Peyer's patch (tissue), 4 donors: ENCODE results near the gene GINS3. TPM values are rescaled to one million over a fixed set of nuclear protein-coding genes. Genes with fewer than 3 reads are reported as not detected.

Experiments
- DNase-seq, 3 donors: peaks; one replicate each; pipeline ENCODE4 v3.0.0-alpha.2; 2017 to 2019
- H3K27ac ChIP-seq, 4 donors: fragments of 200-600 bp; sonication (generic); one replicate each; pipeline ENCODE4 v1.5.1; 2016 to 2019
- H3K27me3 ChIP-seq, 2 donors: fragments of 200-600 bp; sonication (generic); one replicate each; pipeline ENCODE4 v1.5.1; 2019
- H3K36me3 ChIP-seq, 3 donors: fragments of 200-600 bp; sonication (generic); one replicate each; pipeline ENCODE4 v1.5.1; 2016 to 2019
- H3K4me1 ChIP-seq, 4 donors: fragments of 200-600 bp; sonication (generic); one replicate each; pipeline ENCODE4 v1.5.1; 2016 to 2019
- H3K4me3 ChIP-seq, 4 donors: fragments of 200-600 bp; sonication (generic); 1 replicate in 3 of 4; 2 replicates in 1 of 4; pipeline ENCODE4 v1.5.1; 2016 to 2019; ENCODE audit warnings: mild to moderate bottlenecking in 1 of 4
- H3K9me3 ChIP-seq, 4 donors: fragments of 200-600 bp; sonication (generic); one replicate each; pipeline ENCODE4 v1.5.1; 2016 to 2019; ENCODE audit warnings: mild to moderate bottlenecking in 1 of 4
- CTCF ChIP-seq, 6 experiments: fragments of 450-650 bp in 4 of 6; fragments of 200-600 bp in 2 of 6; sonication (generic) in 1 of 6; IDR thresholded peaks; one replicate each; pipeline ENCODE4 v1.5.1; 2017 to 2019; ENCODE audit warnings: antibody characterized with exemption in 6 of 6, mild to moderate bottlenecking in 3 of 6, moderate library complexity in 1 of 6
- POLR2A ChIP-seq, 2 donors: fragments of 450-650 bp; IDR thresholded peaks; one replicate each; pipeline ENCODE4 v1.5.1; 2017; ENCODE audit warnings: antibody characterized with exemption in 2 of 2, mild to moderate bottlenecking in 2 of 2, moderate library complexity in 2 of 2
- small RNA-seq, 2 donors: library from RNA; depleted of rRNA; stranded (forward); fragments of <200 nt; gene quantifications; one replicate each; pipeline ENCODE3, GENCODE V24; 2016
- total RNA-seq, 4 donors: library from RNA; depleted of rRNA; stranded (reverse); fragments of >200 nt; gene quantifications; one replicate each; pipeline ENCODE4 v1.1.0, GENCODE V29; 2016

Gene GINS3
- total RNA-seq, 4 donors from 2014 or later = 1.3 to 4.1 (median 1.9) TPM

GRCh38 chr16:58454856-58455255 is 62.6 kb downstream of the GINS3 start:
- no peak for DNase-seq
- no peaks in the 10 kb centered on the region for H3K27me3 ChIP-seq
- H3K36me3 ChIP-seq = no peaks in the 10 kb centered on the region
- no peak for TF ChIP-seq POLR2A (IDR thresholded peaks at IDR 0.05)
- no peak for TF ChIP-seq CTCF (IDR thresholded peaks at IDR 0.05)
- H3K27ac ChIP-seq = no peak overlapping the region
- no peaks in the 10 kb centered on the region for H3K4me1 ChIP-seq
- H3K4me3 ChIP-seq = no peak overlapping the region
- no peaks in the 10 kb centered on the region for H3K9me3 ChIP-seq

Small RNA genes lying within 50 kb of the gene (small RNA-seq; reads per million reads assigned to genes)
- 0 reads per million in 2 donors for gene RNU6-1110P
- 0 reads per million in 2 donors for gene RNU6-269P

Other genes with a start within 250 kb of the GINS3 start
- 10 to 100 TPM; 25.1 to 36.4 (median 29.6) TPM for gene CSNK2A2, start 194.4 kb upstream of the GINS3 start, total RNA-seq
- gene PRSS54, start 97.4 kb upstream of the GINS3 start, total RNA-seq = not detected
- gene NDRG4, start 107.7 kb downstream of the GINS3 start, total RNA-seq = 1 to 10 TPM in 3 of 4 donors, not detected in 1; 2.1 to 7.1 (median 4.9) TPM
- gene SETD6, start 123.0 kb downstream of the GINS3 start, total RNA-seq = 10 to 100 TPM; 27.3 to 60.5 (median 34.4) TPM
- 100 to 1,000 TPM; 165 to 211 (median 190) TPM for gene CNOT1, start 237.4 kb downstream of the GINS3 start, total RNA-seq